Measurements from ENCODE around the gene VANGL1. TPM values are rescaled to one million over a fixed set of nuclear protein-coding genes. Genes with fewer than 3 reads are reported as not detected.

The VANGL1 gene
- total RNA-seq, 1 experiment from 2014 or later: 22.4 TPM

DNA sequence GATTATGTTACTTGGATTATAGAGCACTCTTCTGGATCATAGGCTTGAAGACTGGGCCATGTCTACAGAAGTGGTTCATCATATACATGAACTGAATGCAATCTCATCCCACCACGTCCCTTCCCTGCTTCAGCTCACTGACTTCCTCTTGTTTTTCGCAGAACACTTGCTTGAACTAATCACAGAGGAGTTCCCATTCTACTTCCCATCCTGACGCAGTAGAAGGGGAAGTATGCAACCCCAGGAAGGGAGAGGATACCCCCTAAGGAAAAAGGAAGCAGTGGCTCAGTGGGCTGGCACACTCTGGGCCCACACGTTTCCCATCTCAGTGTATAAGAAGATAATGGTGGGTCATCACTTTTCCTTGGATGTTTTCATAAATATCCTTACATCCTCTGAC is 90.5 kb downstream of the VANGL1 start:
- no peaks in the 10 kb centered on the region for H3K9me3 ChIP-seq (replicated peaks)
- no peaks in the 10 kb centered on the region for H3K27me3 ChIP-seq (replicated peaks)
- H3K4me3 ChIP-seq: no peak overlapping the region
- no peak overlapping the region for H3K27ac ChIP-seq
- H3K4me1 ChIP-seq (replicated peaks): peaks cover 13% of the 10 kb centered on the region
- H3K36me3 ChIP-seq: no peaks in the 10 kb centered on the region
- no peak for DNase-seq (ENCODE audit: low read depth in 1 of 2, low spot score in 2 of 2)

DNA sequence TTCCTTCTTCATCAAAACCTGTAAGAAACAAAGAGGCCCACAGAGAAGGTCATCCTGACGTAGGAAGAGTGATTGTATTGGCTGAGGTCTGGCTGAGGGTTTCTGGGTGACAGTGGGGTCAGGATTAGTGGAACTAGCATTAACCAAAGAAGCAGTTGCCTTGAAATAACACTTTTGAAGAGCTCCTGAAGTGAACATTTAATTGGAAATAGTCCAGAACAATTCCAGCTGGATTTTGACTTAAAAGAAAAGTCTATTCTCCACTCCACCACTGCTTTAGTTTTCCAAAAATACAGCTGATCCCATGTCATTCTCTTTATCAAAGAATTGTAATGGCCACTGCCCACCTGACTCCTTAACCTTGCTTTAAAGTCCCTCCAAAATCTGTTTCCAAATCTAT is 99.0 kb downstream of the VANGL1 start:
- Histone ChIP-seq H3K27ac (no peak overlapping the region), H3K4me3 (no peak overlapping the region), H3K27me3 (replicated peaks) (no peaks in the 10 kb centered on the region), H3K4me1 (replicated peaks) (no peaks in the 10 kb centered on the region), H3K36me3 (no peaks in the 10 kb centered on the region), H3K9me3 (replicated peaks) (no peaks in the 10 kb centered on the region; the same call in 1 of the 2 replicates)
- no peak for DNase-seq (ENCODE audit: low read depth in 1 of 2, low spot score in 2 of 2)

DNA sequence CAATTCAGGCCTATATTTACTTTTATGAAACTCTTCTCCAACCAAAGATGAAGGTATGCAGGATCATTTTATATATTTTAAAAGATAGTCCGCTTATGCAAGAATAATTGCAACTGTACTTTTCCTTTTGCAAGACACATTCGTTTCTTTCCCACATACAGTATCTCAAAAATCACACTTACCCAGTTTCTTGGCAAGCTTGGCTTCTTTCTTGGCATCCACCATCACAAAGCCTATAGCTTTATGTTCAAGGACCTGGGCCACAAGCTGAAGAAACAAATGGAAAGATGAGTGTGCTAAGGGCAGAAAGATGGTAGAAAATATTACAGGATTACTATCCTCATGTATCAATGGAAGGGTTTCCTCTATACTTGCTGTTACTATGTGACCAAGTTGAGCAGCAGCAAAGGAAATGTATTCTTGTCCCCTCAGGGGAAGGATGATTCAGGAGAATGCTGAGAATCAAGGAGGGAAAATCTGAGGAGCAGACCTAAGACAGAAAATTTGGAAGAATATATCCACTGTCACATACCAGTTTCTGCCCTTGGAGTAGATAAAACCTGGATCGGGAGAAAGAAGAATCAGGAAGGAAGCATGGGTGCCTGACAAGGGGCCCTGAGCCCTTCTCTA is 103.0 kb downstream of the VANGL1 start:
- peaks cover 9% of the 10 kb centered on the region for H3K4me1 ChIP-seq (replicated peaks)
- DNase-seq (ENCODE audit: low read depth in 1 of 2, low spot score in 2 of 2): no peak
- H3K9me3 ChIP-seq (replicated peaks): no peaks in the 10 kb centered on the region
- H3K4me3 ChIP-seq: no peak overlapping the region
- no peaks in the 10 kb centered on the region for H3K27me3 ChIP-seq (replicated peaks)
- no peak overlapping the region for H3K27ac ChIP-seq
- no peaks in the 10 kb centered on the region for H3K36me3 ChIP-seq

DNA sequence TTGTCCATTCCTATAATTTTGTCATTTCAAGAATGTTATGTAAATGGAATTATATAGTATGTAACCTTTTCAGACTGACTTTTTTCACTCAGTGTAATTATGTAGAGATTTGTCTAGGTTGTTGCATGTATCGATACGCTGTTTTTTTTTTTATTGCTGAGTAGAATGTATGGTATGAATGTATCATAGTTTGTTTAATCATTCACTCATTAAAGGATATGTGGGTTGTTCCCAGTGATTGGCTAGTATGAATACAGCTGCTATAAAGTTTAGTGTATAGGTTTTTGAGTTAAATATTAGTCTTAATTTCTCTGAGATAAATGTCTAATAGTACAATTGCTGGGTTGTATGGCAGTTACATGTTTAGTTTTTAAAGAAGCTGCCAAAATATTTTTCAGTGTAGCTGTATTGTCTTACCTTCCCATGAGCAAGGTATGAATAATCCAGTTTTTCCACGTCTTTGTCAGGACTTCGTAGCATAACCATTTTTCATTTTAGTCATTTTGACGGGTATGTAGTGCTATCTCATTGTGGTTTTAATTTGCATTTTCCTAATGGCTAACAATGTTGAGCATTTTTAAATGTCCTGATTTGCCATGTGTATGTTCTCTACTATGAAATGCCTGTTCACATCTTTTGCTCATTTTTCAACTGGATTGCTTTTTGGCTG is 104.4 kb downstream of the VANGL1 start:
- H3K27ac ChIP-seq: no peak overlapping the region
- H3K27me3 ChIP-seq (replicated peaks): no peaks in the 10 kb centered on the region
- no peaks in the 10 kb centered on the region for H3K36me3 ChIP-seq
- H3K4me3 ChIP-seq: no peak overlapping the region
- H3K9me3 ChIP-seq (replicated peaks): no peaks in the 10 kb centered on the region
- H3K4me1 ChIP-seq (replicated peaks): peaks cover 9% of the 10 kb centered on the region
- DNase-seq (ENCODE audit: low read depth in 1 of 2, low spot score in 2 of 2): no peak

Other genes starting within 250 kb of the VANGL1 start
- not detected in 2 replicates for gene CASQ2, start 126.7 kb downstream of the VANGL1 start, total RNA-seq (2014; rRNA removed; shearing (Covaris generic))
- 0.11 TPM in 1 of 2 replicates, not detected in the other for gene NHLH2, start 199.2 kb downstream of the VANGL1 start, total RNA-seq (2014; rRNA removed; shearing (Covaris generic))